Measurements from ENCODE around the gene MRPL43.

The MRPL43 gene

GRCh38 chr10:101021239-101021638 lies 33.9 kb upstream of the MRPL43 start:
- no peak overlapping the region for H3K4me3 ChIP-seq
- H3K27ac ChIP-seq, result no peak overlapping the region

GRCh38 chr10:101020427-101021075 lies 33.3 kb upstream of the MRPL43 start:
- H3K4me3 ChIP-seq, result no peak overlapping the region
- H3K27ac ChIP-seq, result no peak overlapping the region

- Histone ChIP-seq H3K27ac (no peak overlapping the region), H3K4me3 (no peak overlapping the region)
Observed at GRCh38 chr10:101019440-101019703, 32.1 kb upstream of the MRPL43 start.

GRCh38 chr10:101018600-101019439 lies 31.5 kb upstream of the MRPL43 start:
- no peak overlapping the region for H3K4me3 ChIP-seq
- no peak overlapping the region for H3K27ac ChIP-seq

GRCh38 chr10:101018118-101018599 lies 30.9 kb upstream of the MRPL43 start:
- H3K4me3 ChIP-seq, result no peak overlapping the region
- H3K27ac ChIP-seq, result no peak overlapping the region

- Histone ChIP-seq H3K4me3 (no peak overlapping the region), H3K27ac (no peak overlapping the region)
Observed at GRCh38 chr10:101016814-101017213, 29.5 kb upstream of the MRPL43 start.

- no peak overlapping the region for H3K4me3 ChIP-seq
- H3K27ac ChIP-seq, result no peak overlapping the region
Observed at GRCh38 chr10:101015582-101015973, 28.3 kb upstream of the MRPL43 start.

GRCh38 chr10:101014966-101015581 lies 27.8 kb upstream of the MRPL43 start:
- H3K27ac ChIP-seq, result no peak overlapping the region

GRCh38 chr10:101014230-101014884 lies 27.1 kb upstream of the MRPL43 start:
- H3K27ac ChIP-seq, result no peak overlapping the region

More at GRCh38 chr10:101014966-101015581, 27.8 kb upstream of the MRPL43 start:
- H3K4me3 ChIP-seq, result no peak overlapping the region

GRCh38 chr10:101013365-101013825 lies 26.1 kb upstream of the MRPL43 start:
- Histone ChIP-seq H3K4me3 (no peak overlapping the region), H3K27ac (peak overlapping the region in 1 of 21 experiments; percentile 3)

More at GRCh38 chr10:101014230-101014884, 27.1 kb upstream of the MRPL43 start:
- no peak overlapping the region for H3K4me3 ChIP-seq

- H3K4me3 ChIP-seq, result no peak overlapping the region
Observed at GRCh38 chr10:101012525-101013364, 25.4 kb upstream of the MRPL43 start.

GRCh38 chr10:101011517-101012423 lies 24.5 kb upstream of the MRPL43 start:
- Histone ChIP-seq H3K4me3 (no peak overlapping the region), H3K27ac (peak overlapping the region in 5 of 21 experiments; percentile 5 to 39 (median 29))

More at GRCh38 chr10:101012525-101013364, 25.4 kb upstream of the MRPL43 start:
- H3K27ac ChIP-seq, result peak overlapping the region in 6 of 21 experiments; percentile 17 to 39 (median 25)

GRCh38 chr10:101010329-101010728 lies 23.0 kb upstream of the MRPL43 start:
- Histone ChIP-seq H3K4me3 (no peak overlapping the region), H3K27ac (no peak overlapping the region)

- no peak overlapping the region for H3K4me3 ChIP-seq
- H3K27ac ChIP-seq, result peak overlapping the region in 1 of 21 experiments; percentile 54
Observed at GRCh38 chr10:101008823-101009423, 21.6 kb upstream of the MRPL43 start.

- no peak overlapping the region for H3K4me3 ChIP-seq
Observed at GRCh38 chr10:101007915-101008822, 20.9 kb upstream of the MRPL43 start.

GRCh38 chr10:101007099-101007711 lies 19.9 kb upstream of the MRPL43 start:
- Histone ChIP-seq H3K4me3 (no peak overlapping the region), H3K27ac (peak overlapping the region in 4 of 21 experiments; percentile 6 to 52 (median 38))

More at GRCh38 chr10:101007915-101008822, 20.9 kb upstream of the MRPL43 start:
- H3K27ac ChIP-seq, result no peak overlapping the region
